ENCODE results near the gene SULT2B1.

GRCh38 chr19:48530066-48530720, 21.8 kb upstream of the SULT2B1 start:
- TF ChIP-seq, protein P1, sequence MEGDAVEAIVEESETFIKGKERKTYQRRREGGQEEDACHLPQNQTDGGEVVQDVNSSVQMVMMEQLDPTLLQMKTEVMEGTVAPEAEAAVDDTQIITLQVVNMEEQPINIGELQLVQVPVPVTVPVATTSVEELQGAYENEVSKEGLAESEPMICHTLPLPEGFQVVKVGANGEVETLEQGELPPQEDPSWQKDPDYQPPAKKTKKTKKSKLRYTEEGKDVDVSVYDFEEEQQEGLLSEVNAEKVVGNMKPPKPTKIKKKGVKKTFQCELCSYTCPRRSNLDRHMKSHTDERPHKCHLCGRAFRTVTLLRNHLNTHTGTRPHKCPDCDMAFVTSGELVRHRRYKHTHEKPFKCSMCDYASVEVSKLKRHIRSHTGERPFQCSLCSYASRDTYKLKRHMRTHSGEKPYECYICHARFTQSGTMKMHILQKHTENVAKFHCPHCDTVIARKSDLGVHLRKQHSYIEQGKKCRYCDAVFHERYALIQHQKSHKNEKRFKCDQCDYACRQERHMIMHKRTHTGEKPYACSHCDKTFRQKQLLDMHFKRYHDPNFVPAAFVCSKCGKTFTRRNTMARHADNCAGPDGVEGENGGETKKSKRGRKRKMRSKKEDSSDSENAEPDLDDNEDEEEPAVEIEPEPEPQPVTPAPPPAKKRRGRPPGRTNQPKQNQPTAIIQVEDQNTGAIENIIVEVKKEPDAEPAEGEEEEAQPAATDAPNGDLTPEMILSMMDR (IDR thresholded peaks at IDR 0.05; ENCODE audit: low read depth, low read length, missing input control), result no peak
- no peak for TF ChIP-seq GABPA (IDR thresholded peaks at IDR 0.05 in 1 of 2, conservative IDR thresholded peaks at IDR 0.05 in 1 of 2)

Measured in liver (tissue), 3 donors.